Chondrocyte (in vitro differentiated cells): ENCODE measurements around the gene GNAS. TPM values are rescaled to one million over a fixed set of nuclear protein-coding genes. Genes with fewer than 3 reads are reported as not detected.
A peak's percentile ranks its signal among the peaks of the same experiment; 100 is the strongest.
"Not testable (repeated sequence)": the region's sequence is repeated elsewhere in the genome, so short reads cannot be mapped to it uniquely, and the experiment has no call there.

Experiments used
- DNase-seq: peaks from one replicate; pipeline ENCODE4 v3.0.0; 2021; ENCODE audit warnings: mixed read lengths, low spot score
- H3K27ac Mint-ChIP-seq: one replicate; pipeline ENCODE4 v1.8.0; 2021; ENCODE audit warnings: mild to moderate bottlenecking, moderate library complexity, mixed read lengths; ENCODE audit not compliant: unreplicated experiment
- H3K27me3 Mint-ChIP-seq: 2 replicates; pipeline ENCODE4 v1.8.0; 2021; ENCODE audit warnings: low read depth, mixed read lengths
- H3K36me3 Mint-ChIP-seq: 2 replicates; pipeline ENCODE4 v1.8.0; 2021; ENCODE audit warnings: low read depth, mixed read lengths
- H3K4me1 Mint-ChIP-seq: 2 replicates; pipeline ENCODE4 v1.8.0; 2021; ENCODE audit warnings: low read depth, mild to moderate bottlenecking, mixed read lengths
- H3K4me3 Mint-ChIP-seq: one replicate; pipeline ENCODE4 v1.8.0; 2021; ENCODE audit warnings: mild to moderate bottlenecking, moderate library complexity, mixed read lengths; ENCODE audit not compliant: unreplicated experiment
- H3K9me3 Mint-ChIP-seq: 2 replicates; pipeline ENCODE4 v1.8.0; 2021; ENCODE audit warnings: low read depth, mixed read lengths
- CTCF ChIP-seq: fragments of 200-600 bp; sonication (generic); IDR thresholded peaks from 2 replicates; pipeline ENCODE4 v1.5.0; 2021; ENCODE audit warnings: antibody characterized with exemption, mild to moderate bottlenecking, moderate library complexity
- total RNA-seq: library from RNA; stranded (reverse); gene quantifications from 3 replicates; pipeline ENCODE4 v1.2.1, GENCODE V29; 2021

GNAS gene
- total RNA-seq, 1 donor from 2014 or later = 1,374 TPM

GRCh38 chr20:58828136-58828535, 24.4 kb upstream of the GNAS start:
- H3K36me3 Mint-ChIP-seq = peaks cover 2% of the 10 kb centered on the region
- H3K27me3 Mint-ChIP-seq = no peaks in the 10 kb centered on the region
- TF ChIP-seq CTCF = no peak
- no peak for DNase-seq
- no peak overlapping the region for H3K27ac Mint-ChIP-seq
- no peak overlapping the region for H3K4me3 Mint-ChIP-seq
- H3K4me1 Mint-ChIP-seq = peaks cover 16% of the 10 kb centered on the region
- no peaks in the 10 kb centered on the region for H3K9me3 Mint-ChIP-seq

- H3K4me3 Mint-ChIP-seq, H3K27ac Mint-ChIP-seq, H3K36me3 Mint-ChIP-seq, DNase-seq, H3K27me3 Mint-ChIP-seq, H3K9me3 Mint-ChIP-seq: not testable (repeated sequence)
- peaks cover 16% of the 10 kb centered on the region for H3K4me1 Mint-ChIP-seq
These were observed 23.7 kb upstream of the GNAS start for GRCh38 chr20:58828804-58829203.

GRCh38 chr20:58829531-58829941, 23.0 kb upstream of the GNAS start:
- TF ChIP-seq CTCF = peak; percentile 31
- H3K36me3 Mint-ChIP-seq = peaks cover 6% of the 10 kb centered on the region
- no peak for DNase-seq
- peaks cover 7% of the 10 kb centered on the region for H3K27me3 Mint-ChIP-seq
- no peak overlapping the region for H3K27ac Mint-ChIP-seq
- no peaks in the 10 kb centered on the region for H3K9me3 Mint-ChIP-seq
- H3K4me3 Mint-ChIP-seq = no peak overlapping the region
- H3K4me1 Mint-ChIP-seq = peaks cover 16% of the 10 kb centered on the region

- Mint-ChIP-seq H3K27me3 (peaks cover 13% of the 10 kb centered on the region), H3K4me1 (peaks cover 10% of the 10 kb centered on the region), H3K4me3 (no peak overlapping the region), H3K9me3 (no peaks in the 10 kb centered on the region), H3K36me3 (peaks cover 6% of the 10 kb centered on the region), H3K27ac (no peak overlapping the region)
- no peak for TF ChIP-seq CTCF
- DNase-seq = no peak
These were observed 20.1 kb upstream of the GNAS start for GRCh38 chr20:58832457-58832856.

GRCh38 chr20:58833921-58834320, 18.6 kb upstream of the GNAS start:
- TF ChIP-seq CTCF = no peak
- H3K27me3 Mint-ChIP-seq = peaks cover 13% of the 10 kb centered on the region
- peaks cover 10% of the 10 kb centered on the region for H3K4me1 Mint-ChIP-seq
- H3K4me3 Mint-ChIP-seq = no peak overlapping the region
- peaks cover 6% of the 10 kb centered on the region for H3K36me3 Mint-ChIP-seq
- H3K27ac Mint-ChIP-seq = no peak overlapping the region
- no peak for DNase-seq
- H3K9me3 Mint-ChIP-seq = no peaks in the 10 kb centered on the region

GRCh38 chr20:58835231-58835630, 17.3 kb upstream of the GNAS start:
- Mint-ChIP-seq H3K27me3 (peaks cover 18% of the 10 kb centered on the region), H3K27ac (no peak overlapping the region), H3K4me3 (no peak overlapping the region), H3K4me1 (peaks cover 10% of the 10 kb centered on the region), H3K9me3 (no peaks in the 10 kb centered on the region), H3K36me3 (peaks cover 3% of the 10 kb centered on the region)
- no peak for TF ChIP-seq CTCF
- DNase-seq = no peak
